NCI-H2196 treated with DMSO at 0.1 percent for 48 hours (cell line): ENCODE data around the gene SHISAL2A.
A peak's percentile ranks its signal among the peaks of the same experiment; 100 is the strongest.
"Not testable (repeated sequence)": the region's sequence is repeated elsewhere in the genome, so short reads cannot be mapped to it uniquely, and the experiment has no call there.

Experiments
- DNase-seq: peaks from one replicate; lab custom pipeline; 2025; ENCODE audit not compliant: unreplicated experiment; lab: John Stamatoyannopoulos, UW

Gene SHISAL2A

DNA sequence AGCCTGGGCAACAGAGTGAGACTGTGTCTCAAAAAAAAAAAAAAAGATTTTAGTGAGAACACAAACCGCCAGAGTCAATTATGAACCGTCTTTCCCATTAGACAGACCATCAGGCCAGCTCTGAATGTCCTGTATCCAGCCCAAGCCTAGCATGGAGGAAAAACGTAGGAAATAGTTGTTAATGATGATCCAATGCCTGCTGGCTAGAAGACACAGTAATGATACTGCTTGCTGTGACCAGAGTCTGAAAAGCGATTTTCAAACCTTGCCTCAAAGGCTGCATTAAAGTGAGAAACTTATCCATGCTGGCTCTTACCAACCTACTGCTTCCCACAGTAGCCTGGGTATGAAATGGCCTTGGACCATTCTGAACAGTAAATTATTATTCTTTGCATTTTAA, 48.2 kb downstream of the SHISAL2A start:
- no peak for DNase-seq

- no peak for DNase-seq
These were observed 50.5 kb downstream of the SHISAL2A start for GRCh38 chr1:52683367-52683940.

- DNase-seq, result no peak
These were observed 51.6 kb downstream of the SHISAL2A start for GRCh38 chr1:52684545-52684944.

DNA sequence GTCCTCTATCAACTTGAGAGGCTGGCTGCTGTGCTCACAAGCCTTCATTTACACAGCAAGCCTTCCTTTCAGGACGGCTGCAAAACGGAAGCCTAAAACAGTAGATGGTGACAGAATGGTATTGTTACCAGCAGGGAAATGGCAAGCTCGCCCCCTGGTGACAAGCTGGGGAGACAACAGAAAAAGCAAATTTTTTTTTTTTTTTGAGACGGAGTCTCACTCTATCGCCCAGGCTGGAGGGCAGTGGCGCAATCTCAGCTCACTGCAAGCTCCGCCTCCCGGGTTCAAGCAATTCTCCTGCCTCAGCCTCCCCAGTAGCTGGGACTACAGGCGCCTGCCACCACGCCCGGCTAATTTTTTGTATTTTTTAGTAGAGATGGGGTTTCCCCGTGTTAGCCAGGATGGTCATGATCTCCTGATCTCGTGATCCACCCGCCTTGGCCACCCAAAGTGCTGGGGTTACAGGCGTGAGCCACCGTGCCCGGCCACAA, 53.3 kb downstream of the SHISAL2A start:
- peak; percentile 57 for DNase-seq

DNA sequence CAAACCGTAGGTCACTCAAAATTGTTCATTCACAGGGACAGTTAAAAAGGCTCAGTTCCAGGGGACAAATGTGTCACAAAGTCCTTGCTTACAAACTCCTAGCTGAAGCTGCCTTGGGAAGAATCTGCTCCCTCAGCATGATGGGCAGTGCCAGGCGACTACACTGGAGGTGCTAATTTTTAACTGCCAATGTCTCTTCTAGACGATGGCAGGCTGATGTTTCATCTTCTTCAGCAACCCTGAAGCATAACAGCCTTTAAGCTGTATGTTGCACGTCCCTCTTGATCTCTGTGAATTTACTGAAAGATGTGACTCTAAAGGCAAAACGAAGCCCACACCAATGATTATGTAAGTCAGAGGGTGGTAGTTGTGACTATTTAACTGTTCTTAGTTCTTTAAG, 53.9 kb downstream of the SHISAL2A start:
- DNase-seq, result no peak

DNA sequence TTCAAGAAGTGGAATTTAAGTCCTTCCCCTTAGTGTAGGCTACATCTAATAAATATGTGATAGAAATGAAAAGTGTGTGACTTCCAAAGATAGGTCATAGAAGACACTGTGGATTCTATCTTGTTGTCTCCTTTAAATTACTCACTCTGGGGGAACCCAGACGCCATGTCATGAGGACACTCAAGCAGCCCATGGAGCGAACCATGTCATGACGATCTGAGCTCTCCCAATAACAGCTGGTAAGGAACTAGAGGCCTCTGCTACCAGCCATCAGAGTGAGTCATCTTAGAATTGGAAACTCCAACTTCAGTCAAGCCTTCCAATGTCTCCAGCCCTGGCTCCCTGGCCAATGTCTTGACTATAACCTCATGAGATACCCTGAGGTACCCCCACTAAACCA, 58.9 kb downstream of the SHISAL2A start:
- no peak for DNase-seq

- no peak for DNase-seq
These were observed 59.7 kb downstream of the SHISAL2A start for GRCh38 chr1:52692697-52693096.

- not testable (repeated sequence) for DNase-seq
These were observed 60.4 kb downstream of the SHISAL2A start for GRCh38 chr1:52693351-52693750.

- DNase-seq, result no peak
These were observed 60.9 kb downstream of the SHISAL2A start for GRCh38 chr1:52693843-52694242.

DNA sequence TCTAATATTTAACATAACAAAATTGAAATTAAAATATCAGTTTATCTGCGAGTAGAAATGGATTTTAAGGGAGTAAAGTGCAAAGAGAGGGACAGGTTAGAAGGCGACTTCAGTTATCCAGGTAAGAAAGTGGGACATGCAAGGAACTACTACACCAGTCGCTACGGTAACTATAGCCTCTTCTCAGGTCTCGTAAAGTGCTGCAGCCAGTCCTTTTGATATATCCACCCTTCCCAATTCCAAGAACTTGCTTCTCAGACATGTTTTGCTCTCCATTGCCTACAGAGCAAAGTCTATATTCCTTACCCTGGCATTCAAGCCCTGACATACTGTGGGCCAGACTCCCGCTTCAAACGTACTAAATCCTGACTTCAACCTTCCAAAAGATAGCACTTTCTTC, 62.7 kb downstream of the SHISAL2A start:
- DNase-seq, result no peak

DNA sequence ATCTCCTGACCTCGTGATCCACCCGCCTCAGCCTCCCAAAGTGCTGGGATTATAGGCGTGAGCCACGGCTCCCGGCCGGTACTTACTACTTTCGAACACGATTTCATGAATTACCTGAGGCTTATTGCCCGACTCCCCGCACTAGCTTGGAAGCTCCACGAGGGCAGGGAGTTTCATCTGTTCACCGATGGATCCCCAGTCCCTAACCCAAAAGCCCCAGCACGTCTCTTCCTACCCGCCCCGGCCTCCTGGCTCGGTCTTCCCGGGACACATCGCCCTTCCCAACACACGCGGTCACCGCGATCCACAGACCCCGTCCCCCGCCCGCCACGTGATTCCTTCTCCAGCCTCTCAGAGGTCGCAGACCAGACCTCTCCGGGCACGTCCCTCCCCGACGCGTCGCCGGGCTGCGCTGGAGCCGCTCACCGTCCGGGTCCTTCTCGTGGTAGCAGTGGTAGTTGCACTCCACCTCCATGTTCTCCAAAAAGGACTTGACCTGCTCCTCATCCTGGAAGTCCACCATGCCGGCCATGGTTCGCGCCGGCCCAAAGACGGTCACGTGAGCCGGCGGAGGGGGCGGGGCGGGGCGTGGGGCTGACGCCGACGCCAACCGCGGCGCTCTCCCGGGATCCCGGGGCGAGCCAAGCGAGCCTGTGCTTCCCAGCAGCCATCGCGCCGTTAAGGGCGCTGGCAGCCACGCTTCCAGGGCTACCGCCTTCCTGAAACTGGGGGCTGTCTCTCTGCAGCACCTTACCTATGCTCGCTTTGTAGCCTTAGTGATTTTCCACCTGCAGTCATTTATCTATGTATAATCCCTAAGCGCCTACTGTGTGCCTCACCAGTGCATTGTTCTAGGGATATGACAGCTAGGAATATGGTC, 65.1 kb downstream of the SHISAL2A start, which contains the start of gene COA7:
Gene COA7, minus strand, starts transcription at position 553 of the 880 bp plus-strand sequence. Its CDS starts 21 bp downstream, at position 532.
- peak; percentile 74 for DNase-seq

DNA sequence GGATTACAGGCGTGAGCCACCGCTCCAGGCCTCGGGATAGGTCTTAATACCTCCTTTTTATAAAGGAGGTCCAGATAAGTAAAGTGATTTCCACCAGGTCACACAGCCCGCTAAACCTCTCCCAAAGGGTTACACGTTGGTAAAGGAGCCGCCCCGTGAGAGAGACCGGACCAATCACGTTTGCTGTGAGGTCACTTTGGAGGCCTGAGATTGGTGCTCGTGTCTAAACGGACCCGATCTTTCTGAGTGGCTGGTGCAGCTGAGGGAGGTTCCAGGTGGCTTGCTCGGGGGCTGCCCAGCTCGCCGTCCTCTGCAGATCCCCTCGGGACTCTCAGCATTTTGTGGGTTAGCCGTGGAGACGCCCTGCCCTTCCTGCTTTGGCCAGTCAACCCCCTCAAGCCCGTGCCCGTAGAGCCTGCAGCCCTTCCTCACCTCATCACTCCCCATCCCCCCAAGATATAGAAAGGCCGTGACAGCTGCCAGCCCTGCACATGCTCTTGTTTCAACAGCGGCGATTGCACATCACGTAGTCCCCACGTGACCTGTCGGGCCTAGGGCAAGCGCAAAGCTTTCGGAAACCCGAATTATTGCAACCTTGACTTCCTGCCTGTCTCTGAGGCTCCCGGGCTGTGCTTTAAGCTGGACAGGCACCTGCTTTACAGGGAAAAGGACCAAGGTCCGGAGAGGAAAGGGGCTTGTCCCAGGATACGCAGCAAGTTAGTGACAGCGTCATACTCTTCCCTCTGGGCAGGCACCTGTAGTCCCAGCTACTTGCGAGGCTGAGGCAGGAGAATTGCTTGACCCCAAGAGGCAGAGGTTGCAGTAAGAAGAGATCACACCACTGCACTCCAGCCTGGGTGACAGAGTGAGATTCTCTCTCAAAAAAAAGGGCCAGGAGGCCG, 70.2 kb downstream of the SHISAL2A start:
- DNase-seq, result peak; percentile 79

DNA sequence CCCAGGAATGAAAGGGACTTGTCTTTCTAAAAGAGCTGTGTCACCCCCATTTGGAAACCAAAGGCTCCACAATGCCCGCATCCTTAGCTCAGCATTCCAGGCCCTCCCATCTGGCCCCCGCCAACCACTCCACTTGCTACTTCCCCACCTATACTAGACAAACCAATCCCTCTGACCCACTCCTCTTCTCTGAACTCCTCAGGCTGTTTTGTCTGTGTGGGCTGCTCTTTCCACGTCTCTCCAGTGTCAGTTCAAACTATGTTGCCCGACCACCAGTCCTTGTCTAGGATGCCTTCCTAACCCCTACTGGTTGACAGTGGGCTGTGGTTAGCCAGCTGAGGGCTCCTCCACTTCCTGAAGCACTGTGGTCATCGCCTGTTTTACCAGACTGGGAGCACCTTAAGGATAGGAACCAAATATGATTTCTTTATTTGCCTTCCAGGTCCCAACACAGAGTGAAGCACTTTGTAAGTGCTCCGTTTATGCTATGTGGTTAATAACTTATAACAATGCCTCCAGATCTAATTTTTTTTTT, 73.2 kb downstream of the SHISAL2A start:
- DNase-seq, result no peak
